ENCODE measurements around the gene ZNF189. TPM values are rescaled to one million over a fixed set of nuclear protein-coding genes. Genes with fewer than 3 reads are reported as not detected.

Gene ZNF189
- total RNA-seq, 4 donors from 2014 or later = 10.2 to 12.8 (median 11.5) TPM

DNA sequence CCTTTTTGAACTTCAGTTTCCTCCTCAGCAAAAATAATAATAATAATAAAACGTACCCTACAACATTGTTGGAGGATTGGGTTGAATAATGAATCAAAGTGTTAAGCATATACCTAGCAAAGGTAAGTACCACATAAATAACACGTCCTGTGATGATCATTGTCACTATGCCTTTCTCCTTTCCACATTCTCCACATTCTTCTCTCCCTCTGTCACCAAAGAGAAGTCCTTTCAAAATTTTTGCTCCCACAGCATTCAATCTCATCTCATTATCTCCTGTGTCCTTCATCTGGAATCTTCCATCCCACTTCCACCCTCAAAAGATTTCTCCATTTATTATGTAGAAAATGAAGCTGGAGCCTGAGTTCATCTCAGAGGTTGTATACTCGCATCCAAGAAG is 44.1 kb downstream of the ZNF189 start:
- intact Hi-C loops (cut with DNase I; ENCODE audit: low total_unique reads) = loop anchor here (5.0 kb wide), 1 partner anchor 1565 kb away; no protein-coding TSS in a partner anchor
- 67 to 71% methylated on average over 3 of the region's 3 CpGs for WGBS, 2 donors
- TF ChIP-seq CTCF (IDR thresholded peaks at IDR 0.05) (no peak), POLR2A (IDR thresholded peaks at IDR 0.05) (no peak)
- no peak overlapping the region for H3K4me3 ChIP-seq (ENCODE audit: low read depth, poor library complexity, severe bottlenecking)
- DNase-seq (ENCODE audit: low spot score in 2 of 2) = no peak

DNA sequence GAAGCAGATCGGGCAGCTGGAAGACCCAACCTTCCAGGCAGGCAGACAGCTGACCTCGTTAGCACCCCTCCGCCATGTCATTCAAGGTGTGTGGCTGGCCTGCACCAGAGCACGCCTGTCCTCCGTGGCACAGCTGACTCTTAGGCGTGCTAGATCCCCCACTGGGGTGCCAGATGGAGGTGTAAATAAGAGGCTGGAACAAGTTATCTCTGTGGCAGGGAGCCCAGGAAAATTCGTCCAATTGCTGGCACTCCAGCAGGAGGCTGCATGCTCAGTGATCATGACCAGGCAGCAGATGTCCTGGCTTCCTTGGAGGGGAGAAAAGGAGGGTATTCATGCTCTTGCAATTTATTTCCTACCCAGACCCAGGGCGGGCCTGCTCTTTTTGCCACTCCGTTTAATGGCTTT is 44.7 kb downstream of the ZNF189 start:
- DNase-seq (ENCODE audit: low spot score in 2 of 2) = no peak
- intact Hi-C loops (cut with DNase I; ENCODE audit: low total_unique reads) = loop anchor here (5.0 kb wide), 1 partner anchor 1564 kb away; no protein-coding TSS in a partner anchor
- no peak overlapping the region for H3K4me3 ChIP-seq (ENCODE audit: low read depth, poor library complexity, severe bottlenecking)
- TF ChIP-seq CTCF (IDR thresholded peaks at IDR 0.05) (no peak), POLR2A (IDR thresholded peaks at IDR 0.05) (no peak)
- 68 to 70% methylated on average over 9 of the region's 9 CpGs for WGBS, 2 donors

DNA sequence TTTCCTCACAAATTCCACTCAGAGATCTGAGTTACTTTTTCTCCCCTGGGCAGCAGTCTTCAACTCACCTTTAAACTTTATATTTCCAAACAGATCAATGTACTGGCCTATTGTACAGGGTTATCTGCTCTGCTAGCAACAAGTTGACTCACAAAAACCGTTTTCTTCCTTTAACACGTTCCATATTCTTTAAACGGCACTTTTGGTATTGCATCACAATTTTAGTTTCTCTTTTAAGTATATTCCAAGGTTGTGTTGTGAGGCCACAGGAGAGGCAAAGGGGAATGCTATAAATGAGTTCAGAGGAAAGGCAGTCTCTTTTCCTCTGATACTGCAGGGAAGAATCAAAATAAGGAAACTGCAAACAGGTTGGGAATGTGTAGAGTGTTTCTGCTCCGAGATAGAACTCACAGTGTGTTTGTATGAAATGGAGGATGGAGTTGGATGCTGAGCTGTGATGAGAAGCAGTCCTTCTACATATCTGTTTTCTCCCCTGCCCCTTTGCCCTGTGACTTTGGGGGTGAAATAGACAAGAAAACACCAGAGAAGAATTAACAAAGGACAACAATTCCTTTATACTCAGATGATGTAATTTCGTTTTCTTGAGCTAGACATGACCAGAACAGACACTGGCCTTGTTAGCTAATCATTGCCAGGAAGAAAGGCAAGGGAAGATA is 46.8 kb downstream of the ZNF189 start:
- intact Hi-C loops (cut with DNase I; ENCODE audit: low total_unique reads) = no loop called here
- 49 to 51% methylated on average over 5 of the region's 5 CpGs for WGBS, 2 donors
- TF ChIP-seq POLR2A (IDR thresholded peaks at IDR 0.05) (no peak), CTCF (IDR thresholded peaks at IDR 0.05) (no peak)
- H3K4me3 ChIP-seq (ENCODE audit: low read depth, poor library complexity, severe bottlenecking) = no peak overlapping the region
- DNase-seq (ENCODE audit: low spot score in 2 of 2) = no peak

GRCh38 chr9:101446732-101447131 is 48.1 kb downstream of the ZNF189 start:
- H3K4me3 ChIP-seq (ENCODE audit: low read depth, poor library complexity, severe bottlenecking) = no peak overlapping the region
- DNase-seq (ENCODE audit: low spot score in 2 of 2) = no peak
- intact Hi-C loops (cut with DNase I; ENCODE audit: low total_unique reads) = no loop called here
- no peak for TF ChIP-seq CTCF (IDR thresholded peaks at IDR 0.05)
- no peak for TF ChIP-seq POLR2A (IDR thresholded peaks at IDR 0.05)

GRCh38 chr9:101448680-101449070 is 50.0 kb downstream of the ZNF189 start:
- intact Hi-C loops (cut with DNase I; ENCODE audit: low total_unique reads) = no loop called here
- WGBS, 2 donors = 58 to 65% methylated on average over 4 of the region's 4 CpGs
- no peak for TF ChIP-seq POLR2A (IDR thresholded peaks at IDR 0.05)
- no peak for TF ChIP-seq CTCF (IDR thresholded peaks at IDR 0.05)
- no peak for DNase-seq (ENCODE audit: low spot score in 2 of 2)
- no peak overlapping the region for H3K4me3 ChIP-seq (ENCODE audit: low read depth, poor library complexity, severe bottlenecking)
